ENCODE measurements around the gene ZG16B. TPM values are rescaled to one million over a fixed set of nuclear protein-coding genes. Genes with fewer than 3 reads are reported as not detected.

The ZG16B gene
- total RNA-seq, 2 donors from 2014 or later: 37.1 to 268 TPM

DNA sequence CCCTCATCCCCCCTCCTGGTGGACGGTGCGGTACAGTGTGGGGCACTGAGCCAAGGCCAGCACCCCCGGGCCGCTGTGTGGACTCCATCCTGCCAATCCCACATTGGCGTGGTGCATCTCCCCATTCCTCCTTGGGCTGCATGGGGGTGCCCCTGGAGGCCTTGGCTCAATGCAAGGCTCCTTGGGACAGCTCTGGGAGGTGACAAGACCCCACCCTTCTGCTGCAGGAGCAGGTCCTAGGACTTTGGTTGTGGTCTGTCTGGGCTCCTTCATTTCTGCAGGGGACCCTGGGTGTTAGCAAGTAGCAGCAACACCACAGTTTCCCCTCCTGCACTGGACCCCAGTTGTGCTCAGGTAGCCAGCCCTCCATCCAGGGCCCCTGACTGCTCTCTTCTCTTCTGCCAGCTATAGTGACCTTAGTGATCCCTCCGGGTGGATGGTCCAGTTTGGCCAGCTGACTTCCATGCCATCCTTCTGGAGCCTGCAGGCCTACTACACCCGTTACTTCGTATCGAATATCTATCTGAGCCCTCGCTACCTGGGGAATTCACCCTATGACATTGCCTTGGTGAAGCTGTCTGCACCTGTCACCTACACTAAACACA, 11.7 kb upstream of the ZG16B start:
- no peaks in the 10 kb centered on the region for H3K36me3 ChIP-seq
- WGBS: 85% methylated on average over 10 of the region's 10 CpGs
- no peak for DNase-seq (ENCODE audit: low spot score)
- intact Hi-C loops (cut with DNase I): no loop called here
- H3K27ac ChIP-seq: no peak overlapping the region
- H3K27me3 ChIP-seq (replicated peaks; ENCODE audit: insufficient read depth): no peaks in the 10 kb centered on the region
- H3K4me3 ChIP-seq: no peak overlapping the region
- no peaks in the 10 kb centered on the region for H3K9me3 ChIP-seq
- no peaks in the 10 kb centered on the region for H3K4me1 ChIP-seq (replicated peaks)
- TF ChIP-seq POLR2A (IDR thresholded peaks at IDR 0.05) (no peak), POLR2AphosphoS5 (IDR thresholded peaks at IDR 0.05) (no peak)
- TF ChIP-seq, protein P1, sequence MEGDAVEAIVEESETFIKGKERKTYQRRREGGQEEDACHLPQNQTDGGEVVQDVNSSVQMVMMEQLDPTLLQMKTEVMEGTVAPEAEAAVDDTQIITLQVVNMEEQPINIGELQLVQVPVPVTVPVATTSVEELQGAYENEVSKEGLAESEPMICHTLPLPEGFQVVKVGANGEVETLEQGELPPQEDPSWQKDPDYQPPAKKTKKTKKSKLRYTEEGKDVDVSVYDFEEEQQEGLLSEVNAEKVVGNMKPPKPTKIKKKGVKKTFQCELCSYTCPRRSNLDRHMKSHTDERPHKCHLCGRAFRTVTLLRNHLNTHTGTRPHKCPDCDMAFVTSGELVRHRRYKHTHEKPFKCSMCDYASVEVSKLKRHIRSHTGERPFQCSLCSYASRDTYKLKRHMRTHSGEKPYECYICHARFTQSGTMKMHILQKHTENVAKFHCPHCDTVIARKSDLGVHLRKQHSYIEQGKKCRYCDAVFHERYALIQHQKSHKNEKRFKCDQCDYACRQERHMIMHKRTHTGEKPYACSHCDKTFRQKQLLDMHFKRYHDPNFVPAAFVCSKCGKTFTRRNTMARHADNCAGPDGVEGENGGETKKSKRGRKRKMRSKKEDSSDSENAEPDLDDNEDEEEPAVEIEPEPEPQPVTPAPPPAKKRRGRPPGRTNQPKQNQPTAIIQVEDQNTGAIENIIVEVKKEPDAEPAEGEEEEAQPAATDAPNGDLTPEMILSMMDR (IDR thresholded peaks at IDR 0.05): no peak

DNA sequence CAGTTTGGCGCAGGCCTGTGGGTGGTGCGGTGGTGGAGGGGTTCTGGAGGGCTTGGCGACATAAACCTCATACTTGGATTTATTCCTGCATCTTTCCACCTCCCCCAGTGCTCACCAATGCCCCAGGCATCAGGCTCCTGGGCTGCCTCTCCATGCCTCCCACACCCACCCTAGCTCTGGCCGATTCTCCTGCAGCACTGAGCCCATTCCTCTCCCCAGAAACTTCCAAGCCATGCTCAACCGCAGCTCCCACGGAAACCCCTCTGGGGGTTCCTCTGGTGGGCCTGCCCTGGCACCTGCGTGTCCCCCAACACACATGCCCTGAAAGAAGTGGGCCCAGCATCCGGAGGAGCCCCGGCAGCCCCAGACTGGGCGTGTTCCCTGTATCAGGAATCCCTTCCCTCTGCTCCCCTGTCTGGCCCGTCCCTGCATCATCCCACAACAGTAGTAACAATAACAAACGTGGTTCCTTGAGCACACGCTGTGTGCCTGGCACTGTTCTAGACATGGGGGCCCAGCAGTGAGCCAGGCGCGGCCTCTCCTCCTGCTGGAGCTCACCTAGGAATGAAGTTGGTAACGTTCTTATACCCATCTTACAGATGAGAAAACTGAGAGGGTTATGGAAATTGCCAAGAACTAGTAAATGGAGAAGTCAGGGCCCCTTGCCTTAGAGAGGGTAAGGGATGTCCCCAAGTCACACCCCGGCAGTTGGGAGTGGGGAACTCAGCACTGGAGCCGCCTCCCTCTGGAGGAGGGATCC, 10.7 kb upstream of the ZG16B start:
- H3K4me3 ChIP-seq: no peak overlapping the region
- no peak overlapping the region for H3K27ac ChIP-seq
- H3K4me1 ChIP-seq (replicated peaks): no peaks in the 10 kb centered on the region
- intact Hi-C loops (cut with DNase I): no loop called here
- DNase-seq (ENCODE audit: low spot score): no peak
- no peaks in the 10 kb centered on the region for H3K9me3 ChIP-seq
- WGBS: 85% methylated on average over 18 of the region's 18 CpGs
- TF ChIP-seq POLR2A (IDR thresholded peaks at IDR 0.05) (no peak), POLR2AphosphoS5 (IDR thresholded peaks at IDR 0.05) (no peak)
- TF ChIP-seq, protein P1 (IDR thresholded peaks at IDR 0.05): no peak
- no peaks in the 10 kb centered on the region for H3K27me3 ChIP-seq (replicated peaks; ENCODE audit: insufficient read depth)
- no peaks in the 10 kb centered on the region for H3K36me3 ChIP-seq

DNA sequence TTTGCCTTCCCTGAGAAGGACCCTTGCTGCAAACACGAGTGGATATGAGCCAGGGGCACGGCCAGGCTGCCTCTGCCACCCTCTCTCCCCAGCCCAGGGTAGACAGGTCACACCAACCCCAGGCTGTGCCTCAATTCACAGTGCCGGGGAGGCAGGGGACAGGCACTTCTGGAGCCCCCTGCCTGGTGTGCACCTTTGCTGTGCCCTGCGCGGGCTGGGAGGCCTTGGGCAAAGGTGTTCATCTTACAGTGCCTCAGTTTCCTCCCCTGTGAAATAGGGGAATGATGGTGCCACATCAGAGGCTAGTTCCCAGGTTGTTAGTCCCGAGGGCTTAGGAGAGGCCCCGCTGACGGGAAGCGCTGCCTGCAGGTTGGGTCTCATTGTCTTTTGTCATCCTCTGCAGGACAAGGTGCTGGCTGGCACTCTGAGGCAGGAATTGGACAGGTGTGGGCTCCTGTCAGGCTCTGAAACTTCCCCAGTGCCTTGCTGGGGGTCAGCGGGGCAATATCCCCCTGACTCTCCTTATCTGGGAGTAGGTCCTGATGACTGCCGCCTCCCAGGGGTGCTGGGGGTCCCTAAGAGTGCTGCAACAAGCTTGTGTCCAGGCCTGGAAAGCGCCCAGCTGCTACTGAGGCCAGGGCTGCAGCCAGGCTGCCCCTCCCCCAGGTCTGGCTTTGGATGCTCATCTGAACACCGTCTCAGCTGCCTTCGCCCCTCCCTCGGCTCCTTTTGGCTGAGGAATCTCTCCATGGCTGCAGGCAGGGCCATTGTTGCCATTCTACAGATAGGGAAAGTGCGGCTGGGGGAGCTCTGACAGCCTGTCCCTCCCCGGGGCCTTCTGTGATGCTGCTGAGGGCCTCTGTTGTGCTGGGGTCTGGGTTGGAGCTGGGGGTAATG, 9.9 kb upstream of the ZG16B start:
- no peak for TF ChIP-seq POLR2AphosphoS5 (IDR thresholded peaks at IDR 0.05)
- TF ChIP-seq, protein P1 (IDR thresholded peaks at IDR 0.05): no peak
- TF ChIP-seq POLR2A (IDR thresholded peaks at IDR 0.05): no peak
- intact Hi-C loops (cut with DNase I): no loop called here
- Histone ChIP-seq H3K27ac (no peak overlapping the region), H3K36me3 (no peaks in the 10 kb centered on the region), H3K4me1 (replicated peaks) (no peaks in the 10 kb centered on the region), H3K4me3 (no peak overlapping the region), H3K9me3 (no peaks in the 10 kb centered on the region), H3K27me3 (replicated peaks; ENCODE audit: insufficient read depth) (no peaks in the 10 kb centered on the region)
- 72% methylated on average over 15 of the region's 17 CpGs for WGBS
- DNase-seq (ENCODE audit: low spot score): no peak

DNA sequence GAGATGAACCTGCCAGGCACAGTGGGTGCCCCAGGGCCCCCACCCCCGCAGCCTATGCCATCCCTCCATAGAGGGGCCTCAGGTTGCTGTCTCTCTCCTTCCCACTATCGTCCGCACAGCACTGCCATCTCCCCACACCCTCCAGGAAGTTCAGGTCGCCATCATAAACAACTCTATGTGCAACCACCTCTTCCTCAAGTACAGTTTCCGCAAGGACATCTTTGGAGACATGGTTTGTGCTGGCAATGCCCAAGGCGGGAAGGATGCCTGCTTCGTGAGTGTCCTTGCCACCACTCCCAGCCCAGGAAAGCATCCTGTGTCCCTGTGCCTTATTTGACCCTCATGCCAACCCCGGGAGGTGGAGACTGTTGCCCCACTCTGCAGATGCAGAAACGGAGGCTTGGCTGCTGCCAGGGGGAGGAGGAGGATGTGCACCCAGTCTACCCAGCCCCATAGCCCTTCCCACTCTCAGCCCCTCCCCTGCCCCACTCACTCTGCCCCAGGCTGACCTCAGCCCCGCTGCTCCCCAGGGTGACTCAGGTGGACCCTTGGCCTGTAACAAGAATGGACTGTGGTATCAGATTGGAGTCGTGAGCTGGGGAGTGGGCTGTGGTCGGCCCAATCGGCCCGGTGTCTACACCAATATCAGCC, 9.1 kb upstream of the ZG16B start:
- no peaks in the 10 kb centered on the region for H3K4me1 ChIP-seq (replicated peaks)
- DNase-seq (ENCODE audit: low spot score): no peak
- intact Hi-C loops (cut with DNase I): no loop called here
- no peaks in the 10 kb centered on the region for H3K36me3 ChIP-seq
- H3K9me3 ChIP-seq: no peaks in the 10 kb centered on the region
- no peak overlapping the region for H3K4me3 ChIP-seq
- no peaks in the 10 kb centered on the region for H3K27me3 ChIP-seq (replicated peaks; ENCODE audit: insufficient read depth)
- H3K27ac ChIP-seq: no peak overlapping the region
- TF ChIP-seq POLR2AphosphoS5 (IDR thresholded peaks at IDR 0.05) (no peak), POLR2A (IDR thresholded peaks at IDR 0.05) (no peak)
- TF ChIP-seq, protein P1 (IDR thresholded peaks at IDR 0.05): no peak
- 80% methylated on average over 14 of the region's 14 CpGs for WGBS

Measured in prostate gland (tissue), 2 donors.